Osteocyte (in vitro differentiated cells): ENCODE measurements around the gene TAF5L. TPM values are rescaled to one million over a fixed set of nuclear protein-coding genes. Genes with fewer than 3 reads are reported as not detected.

Experiments
- DNase-seq: peaks from one replicate; pipeline ENCODE4 v3.0.0; 2021; ENCODE audit warnings: mixed read lengths; ENCODE audit not compliant: unreplicated experiment; ENCODE audit errors: extremely low spot score
- H3K27ac Mint-ChIP-seq: one replicate; pipeline ENCODE4 v1.8.0; 2021; ENCODE audit warnings: mild to moderate bottlenecking, mixed read lengths; ENCODE audit not compliant: unreplicated experiment
- H3K27me3 Mint-ChIP-seq: one replicate; pipeline ENCODE4 v1.8.0; 2021; ENCODE audit warnings: mixed read lengths; ENCODE audit not compliant: unreplicated experiment
- H3K36me3 Mint-ChIP-seq: one replicate; pipeline ENCODE4 v1.8.0; 2021; ENCODE audit warnings: mixed read lengths; ENCODE audit not compliant: unreplicated experiment
- H3K4me1 Mint-ChIP-seq: one replicate; pipeline ENCODE4 v1.8.0; 2021; ENCODE audit warnings: mixed read lengths; ENCODE audit not compliant: unreplicated experiment
- H3K4me3 Mint-ChIP-seq: one replicate; pipeline ENCODE4 v1.8.0; 2021; ENCODE audit warnings: mild to moderate bottlenecking, moderate library complexity, mixed read lengths; ENCODE audit not compliant: unreplicated experiment
- H3K9me3 Mint-ChIP-seq: one replicate; pipeline ENCODE4 v1.8.0; 2021; ENCODE audit warnings: mixed read lengths; ENCODE audit not compliant: unreplicated experiment
- total RNA-seq: library from RNA; stranded (reverse); gene quantifications from 2 replicates; pipeline ENCODE4 v1.2.1, GENCODE V29; 2021
- TF ChIP-seq, protein P1 (sequence below): fragments of 200-600 bp; sonication (generic); IDR thresholded peaks from 2 replicates; pipeline ENCODE4 v1.5.0; 2021; ENCODE audit warnings: antibody characterized with exemption, mild to moderate bottlenecking, moderate library complexity

The TAF5L gene
- total RNA-seq, 1 donor from 2014 or later = 18.3 TPM

DNA sequence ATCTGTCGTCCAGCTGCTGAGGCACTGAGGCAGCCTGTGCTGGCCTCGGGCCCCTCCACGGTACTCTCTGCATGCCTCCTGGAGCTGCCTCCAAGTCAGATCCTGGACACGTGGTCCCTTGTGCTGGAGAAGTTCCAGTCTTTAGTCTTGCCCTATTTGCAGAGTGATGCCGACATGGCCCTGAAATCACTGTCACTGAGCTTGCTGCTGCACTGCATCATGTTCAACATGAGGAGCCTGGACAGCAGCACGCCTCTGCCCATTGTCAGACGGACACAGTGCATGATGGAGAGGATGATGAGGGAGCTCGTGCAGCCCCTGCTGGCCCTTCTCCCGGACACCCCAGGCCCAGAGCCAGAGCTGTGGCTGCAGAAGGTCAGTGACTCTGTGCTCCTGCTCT lies 10.1 kb upstream of the TAF5L start:
- H3K36me3 Mint-ChIP-seq = peaks cover 46% of the 10 kb centered on the region
- no peak for DNase-seq
- TF ChIP-seq, protein P1, sequence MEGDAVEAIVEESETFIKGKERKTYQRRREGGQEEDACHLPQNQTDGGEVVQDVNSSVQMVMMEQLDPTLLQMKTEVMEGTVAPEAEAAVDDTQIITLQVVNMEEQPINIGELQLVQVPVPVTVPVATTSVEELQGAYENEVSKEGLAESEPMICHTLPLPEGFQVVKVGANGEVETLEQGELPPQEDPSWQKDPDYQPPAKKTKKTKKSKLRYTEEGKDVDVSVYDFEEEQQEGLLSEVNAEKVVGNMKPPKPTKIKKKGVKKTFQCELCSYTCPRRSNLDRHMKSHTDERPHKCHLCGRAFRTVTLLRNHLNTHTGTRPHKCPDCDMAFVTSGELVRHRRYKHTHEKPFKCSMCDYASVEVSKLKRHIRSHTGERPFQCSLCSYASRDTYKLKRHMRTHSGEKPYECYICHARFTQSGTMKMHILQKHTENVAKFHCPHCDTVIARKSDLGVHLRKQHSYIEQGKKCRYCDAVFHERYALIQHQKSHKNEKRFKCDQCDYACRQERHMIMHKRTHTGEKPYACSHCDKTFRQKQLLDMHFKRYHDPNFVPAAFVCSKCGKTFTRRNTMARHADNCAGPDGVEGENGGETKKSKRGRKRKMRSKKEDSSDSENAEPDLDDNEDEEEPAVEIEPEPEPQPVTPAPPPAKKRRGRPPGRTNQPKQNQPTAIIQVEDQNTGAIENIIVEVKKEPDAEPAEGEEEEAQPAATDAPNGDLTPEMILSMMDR = no peak
- H3K4me1 Mint-ChIP-seq = no peaks in the 10 kb centered on the region
- no peaks in the 10 kb centered on the region for H3K27me3 Mint-ChIP-seq
- no peaks in the 10 kb centered on the region for H3K9me3 Mint-ChIP-seq
- H3K27ac Mint-ChIP-seq = no peak overlapping the region
- no peak overlapping the region for H3K4me3 Mint-ChIP-seq

DNA sequence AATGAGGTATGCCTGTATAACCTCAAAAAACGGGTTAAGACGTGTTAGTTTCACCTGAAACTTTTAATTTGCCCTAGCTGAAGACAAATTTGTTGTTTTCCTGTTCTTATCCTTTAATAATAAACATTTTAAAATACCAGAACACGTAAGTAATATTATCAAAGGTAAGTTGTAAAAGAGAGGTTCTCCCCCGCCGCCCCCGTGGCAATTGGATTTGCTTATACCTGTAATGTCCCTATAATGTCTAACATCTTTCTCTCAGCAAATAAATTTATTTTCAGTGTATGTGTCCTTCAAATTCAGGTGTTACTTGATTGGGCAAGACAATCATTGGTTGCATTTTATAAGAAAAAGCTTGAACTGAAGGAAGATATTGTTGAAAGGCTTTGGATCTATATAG lies 6.0 kb upstream of the TAF5L start:
- Mint-ChIP-seq H3K27ac (no peak overlapping the region), H3K4me1 (peaks cover 8% of the 10 kb centered on the region), H3K4me3 (no peak overlapping the region), H3K9me3 (no peaks in the 10 kb centered on the region), H3K27me3 (no peaks in the 10 kb centered on the region), H3K36me3 (peaks cover 30% of the 10 kb centered on the region)
- DNase-seq = no peak
- TF ChIP-seq, protein P1 = no peak

DNA sequence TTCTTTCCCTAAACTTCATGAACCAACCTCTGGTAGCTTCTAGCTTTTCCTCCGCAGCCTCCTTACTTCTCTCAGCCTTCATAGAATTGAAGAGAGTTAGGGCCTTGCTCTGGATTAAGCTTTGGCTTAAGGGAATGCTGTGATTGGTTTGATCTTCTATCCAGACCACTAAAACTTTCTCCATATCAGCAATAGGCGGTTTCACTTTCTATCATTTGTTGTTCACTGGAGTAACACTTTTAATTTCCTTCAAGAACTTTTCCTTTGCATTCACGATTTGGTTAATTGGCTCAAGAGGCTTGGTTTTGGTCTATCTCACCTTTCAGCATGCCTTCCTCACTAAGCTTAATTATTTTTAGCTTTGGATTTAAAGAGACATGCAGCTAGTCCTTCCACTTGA lies 5.2 kb upstream of the TAF5L start:
- Mint-ChIP-seq H3K4me3 (no peak overlapping the region), H3K27ac (no peak overlapping the region), H3K4me1 (peaks cover 12% of the 10 kb centered on the region), H3K27me3 (no peaks in the 10 kb centered on the region), H3K9me3 (no peaks in the 10 kb centered on the region), H3K36me3 (peaks cover 26% of the 10 kb centered on the region)
- no peak for DNase-seq
- TF ChIP-seq, protein P1 = no peak

DNA sequence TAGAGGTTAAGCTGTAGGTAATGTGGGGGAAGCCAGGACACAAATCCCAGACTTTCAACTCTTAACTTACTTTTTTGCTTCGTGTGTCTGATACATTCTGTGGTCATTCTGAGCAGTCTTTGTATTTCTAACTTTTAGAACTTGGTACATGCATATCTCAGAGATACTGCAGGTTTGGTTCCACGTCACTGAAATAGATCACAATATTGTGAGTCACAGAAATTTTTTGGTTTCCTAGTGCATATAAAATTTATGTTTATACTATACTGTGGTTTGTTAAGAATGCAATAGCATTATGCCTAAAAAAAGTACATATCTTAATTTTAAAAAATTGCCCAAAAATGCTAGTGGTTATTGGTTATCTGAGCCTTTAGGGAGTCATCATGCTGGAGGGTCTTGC lies 3.3 kb upstream of the TAF5L start:
- TF ChIP-seq, protein P1 = no peak
- Mint-ChIP-seq H3K9me3 (no peaks in the 10 kb centered on the region), H3K27ac (no peak overlapping the region), H3K27me3 (no peaks in the 10 kb centered on the region), H3K4me3 (no peak overlapping the region), H3K36me3 (peaks cover 8% of the 10 kb centered on the region), H3K4me1 (peaks cover 21% of the 10 kb centered on the region)
- DNase-seq = no peak

DNA sequence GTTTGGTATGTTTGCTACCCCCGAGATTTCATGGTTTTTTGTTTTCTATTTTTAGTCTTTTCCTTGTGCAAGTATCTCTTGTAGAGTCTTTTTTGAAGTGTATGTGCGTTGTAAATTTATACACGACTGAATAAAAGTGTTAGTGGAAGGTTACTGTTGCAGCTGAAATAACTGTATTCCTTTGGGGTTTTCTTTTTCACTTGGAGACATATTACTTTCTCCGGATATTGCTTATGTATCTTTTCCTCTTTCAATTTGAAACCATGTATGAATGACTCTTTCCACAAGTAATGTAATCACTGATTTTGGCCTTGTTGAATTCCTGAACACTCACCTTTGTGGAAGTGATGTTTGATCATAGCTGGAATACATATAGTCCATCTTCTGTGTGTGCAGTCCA lies 1.1 kb upstream of the TAF5L start:
- H3K9me3 Mint-ChIP-seq = no peaks in the 10 kb centered on the region
- peak overlapping the region; percentile 98 for H3K4me3 Mint-ChIP-seq
- peaks cover 34% of the 10 kb centered on the region for H3K4me1 Mint-ChIP-seq
- TF ChIP-seq, protein P1 = no peak
- no peak for DNase-seq
- peak overlapping the region; percentile 92 for H3K27ac Mint-ChIP-seq
- no peaks in the 10 kb centered on the region for H3K27me3 Mint-ChIP-seq
- peaks cover 5% of the 10 kb centered on the region for H3K36me3 Mint-ChIP-seq
